ENCODE data around the gene OSBP2.

The OSBP2 gene

GRCh38 chr22:30903876-30904460 lies 209.3 kb downstream of the OSBP2 start:
- no peak for DNase-seq (ENCODE audit: low read depth)

GRCh38 chr22:30905696-30906341 lies 211.1 kb downstream of the OSBP2 start:
- no peak for DNase-seq (ENCODE audit: low read depth)

DNA sequence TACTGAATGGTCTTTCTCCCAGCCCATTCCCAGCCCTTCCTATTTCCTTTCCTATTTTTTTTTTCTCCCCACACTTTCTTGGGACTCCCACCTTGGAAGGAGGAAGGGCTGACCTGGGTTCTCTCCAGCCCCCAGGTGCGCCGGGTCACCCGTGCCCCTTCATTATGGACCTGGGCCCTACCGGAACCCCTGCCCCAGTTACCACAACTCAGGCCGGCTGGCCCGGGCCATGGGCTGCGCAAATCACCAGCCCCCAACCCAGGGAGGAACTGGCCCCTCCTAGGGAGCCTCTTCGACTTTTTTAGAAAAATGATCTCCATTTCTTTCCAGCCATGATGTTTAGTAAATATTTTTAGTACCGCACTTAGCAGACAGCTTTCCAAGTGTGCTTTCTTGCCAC lies 211.7 kb downstream of the OSBP2 start:
- DNase-seq (ENCODE audit: low read depth), result no peak

DNA sequence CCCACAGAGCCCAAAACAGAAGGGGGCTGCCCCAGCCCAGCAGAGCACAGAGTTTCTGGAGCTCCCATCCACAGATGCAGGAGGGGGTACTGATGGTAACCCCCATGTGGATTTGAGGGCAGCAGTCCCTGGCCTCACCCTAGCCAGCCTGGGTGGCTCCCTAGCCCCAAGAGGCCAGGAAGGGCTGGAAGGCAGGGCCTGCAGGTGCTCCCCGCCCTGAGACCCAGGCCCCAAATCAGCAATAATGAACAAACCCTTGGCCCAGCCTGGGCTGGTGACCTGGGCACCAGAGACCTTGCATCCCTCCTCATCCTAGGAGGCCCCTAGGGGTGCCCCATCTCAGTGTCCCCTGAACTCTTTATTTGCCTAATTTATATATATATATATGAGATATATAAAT lies 212.3 kb downstream of the OSBP2 start:
- DNase-seq (ENCODE audit: low read depth), result no peak

GRCh38 chr22:30908051-30908461 lies 213.4 kb downstream of the OSBP2 start:
- no peak for DNase-seq (ENCODE audit: low read depth)

- no peak for DNase-seq (ENCODE audit: low read depth)
Observed at GRCh38 chr22:30909306-30909705, 214.6 kb downstream of the OSBP2 start.

DNA sequence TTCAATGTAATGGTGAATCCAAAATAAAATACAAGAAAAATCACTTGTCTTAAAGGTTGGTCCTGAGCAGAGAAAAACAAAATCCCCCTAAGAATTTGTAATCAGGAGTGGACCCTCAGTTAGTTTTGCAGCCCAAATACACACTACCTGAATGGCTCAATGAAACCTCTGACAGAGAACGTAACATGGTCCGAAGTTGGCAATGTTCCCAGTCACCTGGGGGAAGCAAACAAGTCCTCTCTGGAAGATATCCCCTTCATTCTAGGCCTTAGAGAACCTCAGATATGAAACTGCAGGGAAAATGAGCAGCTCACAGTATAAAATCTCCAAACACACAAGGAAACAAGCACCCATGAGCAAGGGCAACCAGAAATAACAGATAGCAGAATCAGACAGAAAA lies 215.7 kb downstream of the OSBP2 start:
- no peak for DNase-seq (ENCODE audit: low read depth)

DNA sequence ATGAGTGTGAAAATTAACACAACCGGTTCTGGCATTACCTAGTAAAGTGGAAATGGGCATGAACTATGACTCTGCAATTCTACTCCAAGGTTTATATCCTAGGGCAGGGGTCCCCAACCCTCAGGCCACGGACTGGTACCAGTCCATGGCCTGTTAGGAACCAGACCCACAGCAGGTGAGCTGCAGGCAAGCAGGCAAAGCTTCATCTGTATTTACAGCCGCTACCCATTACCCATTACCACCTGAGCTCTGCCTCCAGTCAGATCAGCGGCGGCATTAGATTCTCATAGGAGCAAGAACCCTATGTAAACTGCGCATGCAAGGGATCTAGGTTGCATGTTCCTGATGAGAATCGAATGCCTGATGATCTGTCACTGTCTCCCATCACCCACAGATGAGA lies 224.1 kb downstream of the OSBP2 start:
- no peak for DNase-seq (ENCODE audit: low read depth)

GRCh38 chr22:30919973-30920372 lies 225.3 kb downstream of the OSBP2 start:
- no peak for DNase-seq (ENCODE audit: low read depth)

DNA sequence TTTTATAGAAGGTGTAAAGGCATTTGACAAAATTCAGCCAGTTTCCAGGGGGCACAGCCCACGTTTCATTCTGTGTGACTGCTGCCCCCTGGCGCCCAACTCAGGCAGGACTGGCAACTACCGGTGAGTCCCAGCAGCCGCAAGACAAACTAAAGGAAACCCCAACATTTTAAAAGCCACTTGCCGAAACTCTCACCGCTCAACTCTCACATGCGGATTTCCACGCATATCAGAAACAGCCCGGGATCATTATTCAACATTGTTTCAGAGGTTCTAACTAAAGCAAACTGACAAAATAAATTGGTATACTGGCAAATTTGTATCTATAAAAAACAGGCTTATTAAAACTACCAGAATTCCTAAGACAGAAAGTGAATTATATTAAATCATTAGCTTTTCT lies 225.7 kb downstream of the OSBP2 start:
- DNase-seq (ENCODE audit: low read depth), result peak; percentile 70

DNA sequence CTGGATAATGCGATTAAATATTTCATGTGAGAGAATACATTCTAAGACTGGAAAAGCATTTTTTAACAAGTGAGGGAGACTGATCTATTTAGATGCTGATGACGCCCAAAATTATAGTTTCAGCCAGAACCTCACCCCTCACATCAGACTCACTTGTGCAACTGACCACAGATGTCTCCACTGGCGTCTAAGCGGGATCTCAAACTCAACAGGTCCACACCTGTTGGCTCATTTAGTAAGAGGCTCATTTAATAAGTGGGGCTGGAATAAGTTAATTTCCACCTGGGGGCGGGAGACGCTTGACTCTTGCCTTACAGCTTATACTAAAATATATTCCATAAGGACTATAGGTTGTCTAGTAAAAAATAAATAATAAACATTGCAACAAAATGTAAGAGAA lies 226.4 kb downstream of the OSBP2 start:
- DNase-seq (ENCODE audit: low read depth), result no peak

GRCh38 chr22:30922151-30922611 lies 227.5 kb downstream of the OSBP2 start:
- DNase-seq (ENCODE audit: low read depth), result peak; percentile 62

DNA sequence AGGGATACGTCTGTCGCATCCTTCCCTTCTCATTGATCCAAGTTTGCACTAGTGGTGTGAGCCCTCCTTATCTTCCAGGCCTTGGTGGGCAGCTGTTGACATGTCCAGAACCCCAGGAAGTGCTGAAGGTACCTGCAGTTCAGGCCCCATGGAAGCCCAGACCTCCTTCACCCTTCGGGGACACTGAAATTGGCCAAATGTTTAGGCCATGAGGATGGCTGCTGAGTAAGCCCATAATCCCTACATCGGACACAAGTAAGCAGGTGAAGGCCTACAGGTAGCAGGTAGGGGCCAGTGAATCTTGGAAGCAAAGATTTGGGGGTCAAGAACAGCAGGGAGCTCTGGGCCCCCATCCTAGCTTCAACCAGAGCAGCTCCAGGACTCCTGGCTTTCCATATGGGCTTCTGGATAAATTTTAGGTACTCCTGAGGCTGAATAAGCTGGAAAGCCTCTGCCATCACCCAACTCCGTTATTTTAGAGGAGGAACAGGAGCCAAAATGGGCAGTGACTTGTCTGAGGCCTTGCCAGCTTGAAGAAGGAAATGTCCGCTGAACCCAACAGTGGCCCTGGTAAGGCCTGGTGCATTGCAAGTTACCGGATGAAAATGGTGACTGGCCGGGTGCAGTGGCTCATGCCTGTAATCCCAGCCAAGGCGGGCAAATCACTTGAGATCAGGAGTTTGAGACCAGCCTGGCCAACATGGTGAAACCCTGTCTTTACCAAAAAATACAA lies 228.7 kb downstream of the OSBP2 start:
- DNase-seq (ENCODE audit: low read depth), result no peak

- DNase-seq (ENCODE audit: low read depth), result no peak
Observed at GRCh38 chr22:30925667-30926066, 231.0 kb downstream of the OSBP2 start.

GRCh38 chr22:30926706-30927105 lies 232.0 kb downstream of the OSBP2 start:
- DNase-seq (ENCODE audit: low read depth), result no peak

DNA sequence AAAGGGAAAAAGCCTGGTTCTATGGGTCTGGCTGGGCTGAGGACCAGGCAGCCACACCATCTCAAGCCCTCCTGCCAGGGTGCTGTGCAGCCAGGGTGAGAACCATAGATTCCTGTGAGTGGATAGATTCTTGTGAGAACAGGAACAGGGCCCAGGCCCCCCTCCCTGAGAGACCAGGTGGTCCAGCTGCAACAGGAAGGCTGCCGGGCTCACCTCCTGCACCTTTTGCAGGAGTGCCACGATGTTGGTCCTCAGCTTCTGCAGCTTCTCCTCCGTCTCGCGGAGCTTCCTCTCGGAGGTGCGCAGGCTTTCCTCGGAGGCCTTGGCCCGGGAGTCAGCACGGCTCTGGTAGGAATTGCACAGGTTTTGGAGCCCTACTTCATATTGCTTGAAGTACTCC lies 233.1 kb downstream of the OSBP2 start:
- no peak for DNase-seq (ENCODE audit: low read depth)

- no peak for DNase-seq (ENCODE audit: low read depth)
Observed at GRCh38 chr22:30928401-30928800, 233.7 kb downstream of the OSBP2 start.

GRCh38 chr22:30930228-30930627 lies 235.6 kb downstream of the OSBP2 start:
- no peak for DNase-seq (ENCODE audit: low read depth)

- no peak for DNase-seq (ENCODE audit: low read depth)
Observed at GRCh38 chr22:30931541-30932300, 237.0 kb downstream of the OSBP2 start.

DNA sequence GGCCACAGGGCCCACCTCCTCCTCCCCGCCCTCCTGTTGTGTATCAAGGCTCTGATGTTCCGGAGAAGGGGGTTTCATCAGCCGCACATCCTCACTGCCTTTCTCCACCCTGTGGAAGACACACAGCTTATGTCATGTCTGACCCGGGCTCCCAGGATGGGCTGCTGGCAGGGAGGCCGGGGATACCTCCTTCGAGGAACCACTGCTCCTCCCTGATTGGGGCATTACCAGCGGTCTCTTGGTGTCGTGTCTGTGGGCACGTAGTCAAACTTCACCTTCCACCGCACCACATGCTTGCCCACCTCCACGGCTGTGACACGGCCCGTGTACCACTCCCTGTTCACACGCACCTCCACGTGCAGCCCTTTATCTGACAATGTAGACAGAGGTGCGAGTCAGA lies 238.0 kb downstream of the OSBP2 start:
- DNase-seq (ENCODE audit: low read depth), result no peak

- no peak for DNase-seq (ENCODE audit: low read depth)
Observed at GRCh38 chr22:30933457-30933856, 238.8 kb downstream of the OSBP2 start.

DNA sequence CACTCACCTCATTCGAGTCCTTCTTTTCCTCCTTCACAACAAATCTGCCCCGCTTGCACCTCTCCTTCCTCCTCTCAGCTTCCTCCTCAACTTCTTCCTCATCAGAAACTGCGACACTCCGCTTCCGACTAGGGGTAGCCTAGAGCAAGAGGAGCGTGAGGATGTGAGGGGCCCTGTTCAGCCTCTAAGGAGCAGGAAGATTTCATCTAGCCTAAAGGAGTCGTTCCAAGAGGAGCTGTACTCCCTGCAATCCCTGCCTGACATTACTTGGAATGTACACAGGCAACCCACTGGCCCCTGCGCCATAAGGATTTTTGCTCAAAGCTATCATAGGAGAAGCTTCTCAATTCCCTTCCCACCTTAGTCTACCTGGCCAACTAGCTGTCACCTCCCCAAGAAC lies 239.4 kb downstream of the OSBP2 start:
- DNase-seq (ENCODE audit: low read depth), result no peak
